Measurements from ENCODE around the gene DOCK4.

- TF ChIP-seq CTCF (IDR thresholded peaks at IDR 0.05) = no peak
- no peak for TF ChIP-seq POLR2A (IDR thresholded peaks at IDR 0.05)
Observed at GRCh38 chr7:111982804-111983203, 223.4 kb downstream of the DOCK4 start.

Measured in esophagus squamous epithelium (tissue), 4 donors.